ENCODE results near the gene MPL. TPM values are rescaled to one million over a fixed set of nuclear protein-coding genes. Genes with fewer than 3 reads are reported as not detected.

Gene MPL
- total and polyA plus RNA-seq, 2 of the 8 experiments (the other 6 are each of a cell fraction or from before 2014, with no cell fraction given), result 0.08 TPM; not detected in 1

DNA sequence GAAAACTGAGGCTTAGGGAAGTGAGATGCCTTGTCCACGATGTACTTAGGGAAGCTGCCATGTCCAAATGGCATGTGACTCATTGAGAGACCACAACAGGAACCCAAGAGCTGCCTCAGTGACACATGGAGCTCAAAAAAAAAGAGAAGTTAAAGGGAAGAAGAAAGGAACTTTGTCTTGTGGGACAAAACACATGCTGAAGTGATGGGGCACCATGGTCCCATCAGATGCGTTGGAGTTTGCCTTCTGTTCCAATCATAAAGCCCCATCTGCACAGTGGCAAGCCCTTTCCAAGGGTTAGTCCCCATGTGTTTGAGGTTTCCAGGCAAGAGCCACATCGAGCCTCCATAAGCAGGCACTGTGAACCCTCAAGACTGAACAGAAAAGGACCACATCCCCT, 44.0 kb downstream of the MPL start:
- no peaks in the 10 kb centered on the region for H4K20me1 ChIP-seq (replicated peaks in 1 of 2; ENCODE audit: control insufficient read depth in 1 of 2, insufficient read depth in 2 of 2, low read length in 2 of 2)
- H2AFZ ChIP-seq (ENCODE audit: low read length), result no peak overlapping the region
- no peak overlapping the region for H3K4ac ChIP-seq (replicated peaks; ENCODE audit: insufficient read length, low read depth, low read length)
- no peaks in the 10 kb centered on the region for H3K79me1 ChIP-seq (ENCODE audit: low read depth, low read length)
- H3K18ac ChIP-seq (ENCODE audit: extremely low read depth, low read length), result no peak overlapping the region
- no peak overlapping the region for H2AK5ac ChIP-seq (ENCODE audit: low read depth, low read length)
- H2BK15ac ChIP-seq (ENCODE audit: low read length), result no peak overlapping the region
- no peak overlapping the region for H3K4me3 ChIP-seq (ENCODE audit: extremely low read depth in 1 of 4, insufficient read depth in 2 of 4, low read depth in 3 of 4, low read length in 4 of 4)
- no peak overlapping the region for H3K4me2 ChIP-seq (ENCODE audit: insufficient read depth in 1 of 2, low read depth in 2 of 2, low read length in 2 of 2)
- no peaks in the 10 kb centered on the region for H3K4me1 ChIP-seq (replicated peaks in 1 of 4; ENCODE audit: control insufficient read depth in 3 of 4, insufficient read depth in 4 of 4, low read length in 3 of 4)
- H3K14ac ChIP-seq (ENCODE audit: insufficient read length), result no peak overlapping the region
- no peaks in the 10 kb centered on the region for H3K27me3 ChIP-seq (replicated peaks in 1 of 4; ENCODE audit: control insufficient read depth in 3 of 4, extremely low read depth in 1 of 4, insufficient read depth in 3 of 4, low read length in 3 of 4)
- H3K9me3 ChIP-seq (ENCODE audit: insufficient read depth in 2 of 2, low read depth in 1 of 2, low read length in 1 of 2), result no peaks in the 10 kb centered on the region
- no peak overlapping the region for H4K5ac ChIP-seq (ENCODE audit: insufficient read length, low read depth, low read length)
- H3K56ac ChIP-seq (replicated peaks; ENCODE audit: insufficient read length, low read depth, low read length), result no peak overlapping the region
- H3K9ac ChIP-seq (replicated peaks in 1 of 4; ENCODE audit: extremely low read depth in 1 of 4, low read depth in 3 of 4, low read length in 3 of 4), result no peak overlapping the region
- WGBS, 2 experiments (ENCODE audit: extremely low coverage in 1 of 2, insufficient coverage in 1 of 2, insufficient read length in 1 of 2, insufficient replicate concordance in 2 of 2, low coverage in 1 of 2, low lambda C conversion rate in 2 of 2, missing lambda C conversion rate in 1 of 2), result 95% methylated on average over 3 of the region's 3 CpGs; no CpG with 5 or more reads in 1 of the 2 experiments
- peaks cover 5 to 37% (median 33%) of the 10 kb centered on the region in 4 experiments for H3K36me3 ChIP-seq (ENCODE audit: control insufficient read depth in 2 of 4, insufficient read depth in 4 of 4, low read length in 3 of 4)
- TF ChIP-seq CEBPB (IDR thresholded peaks at IDR 0.05; ENCODE audit: low read depth, low read length) (no peak), CTBP2 (IDR thresholded peaks at IDR 0.05; ENCODE audit: borderline replicate concordance, insufficient read depth, insufficient read length, low read length) (no peak), POLR2AphosphoS5 (IDR thresholded peaks at IDR 0.05; ENCODE audit: low read depth, low read length) (no peak), SUZ12 (IDR thresholded peaks at IDR 0.05; ENCODE audit: low read length) (no peak), KDM1A (IDR thresholded peaks at IDR 0.05; ENCODE audit: borderline replicate concordance, low read length) (no peak), SIRT6 (IDR thresholded peaks at IDR 0.05; ENCODE audit: low read length) (no peak), RXRA (IDR thresholded peaks at IDR 0.05; ENCODE audit: insufficient read depth, low read depth, low read length) (no peak)
- H3K79me2 ChIP-seq (ENCODE audit: control insufficient read depth in 1 of 2, insufficient read depth in 2 of 2, low read length in 2 of 2), result no peaks in the 10 kb centered on the region
- ChIA-PET CTCF (ENCODE audit: partially characterized antibody) (interaction anchor here (0.6 to 3.8 kb wide), 11 partner anchors 9 to 155 kb away, joined by 3 to 15 read pairs (median 5); partner anchors contain the start of gene CDC20), POLR2A (ENCODE audit: partially characterized antibody) (interaction anchor here (0.7 to 1.5 kb wide), 4 partner anchors 9 to 23 kb away, joined by 3 to 9 read pairs (median 4); partner anchors contain the start of gene ELOVL1)
- H2BK5ac ChIP-seq (ENCODE audit: low read depth, low read length), result no peak overlapping the region
- H2BK12ac ChIP-seq (ENCODE audit: low read depth, low read length), result no peak overlapping the region
- no peak overlapping the region for H3K27ac ChIP-seq (ENCODE audit: low read depth, low read length)
- no peak for FAIRE-seq
- H4K8ac ChIP-seq (ENCODE audit: extremely low read depth, insufficient read depth, low read length), result no peak overlapping the region
- DNase-seq (ENCODE audit: low read depth in 1 of 2, low spot score in 2 of 2), result no peak
- no peak overlapping the region for H2BK20ac ChIP-seq (ENCODE audit: low read length)
- no peaks in the 10 kb centered on the region for H3K23me2 ChIP-seq (ENCODE audit: low read depth, low read length)
- H3K23ac ChIP-seq (ENCODE audit: insufficient read length), result no peak overlapping the region
- no peak overlapping the region for H4K91ac ChIP-seq (replicated peaks; ENCODE audit: insufficient read length, low read length)
- H2BK120ac ChIP-seq (replicated peaks; ENCODE audit: low read depth, low read length), result no peak overlapping the region
